ENCODE results near the gene MAML1.
"Not testable (repeated sequence)": the region's sequence is repeated elsewhere in the genome, so short reads cannot be mapped to it uniquely, and the experiment has no call there.

MAML1 gene

DNA sequence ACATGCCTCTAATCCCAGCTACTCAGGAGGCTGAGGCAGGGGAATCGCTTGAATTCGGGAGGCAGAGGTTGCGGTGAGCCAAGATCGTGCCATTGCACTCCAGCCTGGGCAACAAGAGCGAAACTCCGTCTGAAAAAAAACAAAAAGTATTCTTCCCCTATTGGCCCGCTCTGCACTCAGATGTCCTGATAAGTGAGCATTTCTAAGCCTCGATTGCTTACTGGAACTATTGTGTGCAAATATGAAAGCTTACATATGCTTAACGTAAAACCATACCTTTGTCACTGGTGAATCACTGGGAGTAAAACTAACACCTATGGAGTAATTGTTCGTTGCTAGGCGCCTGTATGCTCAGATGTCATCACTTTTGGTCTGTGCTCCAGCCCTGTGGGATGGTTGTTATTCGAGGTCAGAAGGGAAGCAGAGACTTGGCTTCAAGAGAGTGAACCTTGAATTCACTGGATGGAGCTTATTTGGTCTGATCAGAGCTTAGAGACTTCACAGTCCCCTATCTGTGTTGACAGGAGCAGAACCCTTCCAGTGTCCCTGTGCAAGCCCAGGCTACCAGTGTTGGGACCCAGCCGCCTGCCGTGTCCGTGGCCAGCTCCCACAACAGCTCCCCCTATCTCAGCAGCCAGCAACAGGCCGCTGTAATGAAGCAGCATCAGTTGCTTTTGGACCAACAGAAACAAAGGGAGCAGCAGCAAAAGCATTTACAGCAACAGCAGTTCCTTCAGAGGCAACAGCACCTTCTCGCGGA is 35.9 kb downstream of the MAML1 start:
- no peak for DNase-seq

DNA sequence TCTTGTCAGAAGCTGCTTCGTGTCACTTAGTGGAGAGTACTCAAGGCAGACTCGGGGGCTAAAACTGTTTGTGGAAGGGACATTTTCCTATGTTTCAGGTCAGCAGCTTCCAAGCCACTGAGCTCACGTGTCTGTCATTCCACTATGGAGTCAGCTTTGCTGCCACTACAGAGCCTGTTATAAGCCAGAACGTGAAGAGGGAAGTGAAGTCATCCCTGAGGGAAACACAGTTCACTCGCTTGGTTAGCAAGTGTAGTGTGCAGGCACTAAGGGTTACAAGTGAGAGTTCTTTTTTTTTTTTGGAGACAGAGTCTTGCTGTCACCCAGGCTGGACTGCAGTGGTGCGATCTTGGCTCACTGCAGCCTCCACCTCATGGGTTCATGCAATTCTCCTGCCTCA is 36.6 kb downstream of the MAML1 start:
- no peak for DNase-seq

DNA sequence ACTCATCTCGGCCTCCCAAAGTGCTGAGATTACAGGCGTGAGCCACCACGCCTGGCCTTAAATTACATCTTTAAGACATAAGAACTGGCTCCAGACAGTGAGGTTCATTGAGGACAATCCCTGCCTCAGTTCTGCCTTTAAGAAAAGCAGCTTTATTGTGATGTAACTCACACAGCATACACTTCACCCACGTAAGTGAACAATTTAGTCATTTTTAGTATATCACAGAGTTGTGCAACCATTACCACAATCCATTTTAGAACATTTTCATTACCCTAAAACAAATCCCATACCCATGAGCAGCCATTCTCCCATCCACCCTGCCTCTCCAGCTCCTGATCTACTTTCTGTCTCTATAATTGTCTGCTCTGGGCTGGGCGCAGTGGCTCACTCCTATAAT is 37.2 kb downstream of the MAML1 start:
- no peak for DNase-seq

DNA sequence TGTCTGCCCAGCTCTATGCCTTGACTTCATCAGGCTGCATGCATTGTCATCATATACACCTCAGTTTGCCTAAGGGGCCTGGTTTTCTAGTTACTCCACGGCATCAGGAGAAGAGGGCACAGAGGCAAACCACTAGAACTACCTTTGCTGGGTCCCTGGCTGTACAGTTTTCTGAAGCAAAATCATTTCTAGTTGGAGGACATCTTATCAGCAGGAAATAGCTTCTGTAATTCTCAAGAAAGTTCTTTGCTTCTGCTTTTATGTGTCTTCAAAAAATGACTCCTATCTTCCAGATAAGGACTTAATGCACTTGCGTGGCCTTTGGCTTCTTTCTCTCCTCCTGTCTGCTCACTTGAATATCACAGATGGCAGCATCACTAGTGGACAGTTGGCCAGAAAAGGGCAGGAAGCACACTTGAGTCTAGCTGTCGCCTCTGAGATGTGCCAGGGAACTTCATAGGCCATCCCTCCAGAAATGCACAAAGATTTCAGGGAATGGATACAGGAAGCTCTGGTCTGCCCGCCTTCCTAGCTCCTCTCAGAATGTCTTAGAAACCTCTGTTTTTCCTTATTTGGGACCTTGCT is 38.8 kb downstream of the MAML1 start:
- DNase-seq = no peak

DNA sequence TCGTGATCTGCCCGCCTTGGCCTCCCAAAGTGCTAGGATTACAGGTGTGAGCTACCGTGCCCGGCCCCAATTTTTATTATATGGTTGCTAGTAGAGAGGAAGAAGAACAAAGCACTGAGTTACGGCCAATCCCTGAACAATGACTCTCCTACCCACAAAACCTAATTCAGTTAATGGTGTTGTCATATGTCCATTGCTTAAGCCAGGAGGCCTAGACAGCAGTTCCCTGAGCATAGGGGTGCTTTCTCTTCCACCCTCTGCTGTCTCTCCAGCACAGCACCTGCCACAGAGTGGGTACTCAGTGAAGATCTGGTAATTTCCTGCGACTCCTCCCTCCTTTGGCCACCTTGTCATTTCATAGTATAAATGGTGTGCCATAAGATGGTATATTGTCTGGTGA is 39.7 kb downstream of the MAML1 start:
- no peak for DNase-seq

DNA sequence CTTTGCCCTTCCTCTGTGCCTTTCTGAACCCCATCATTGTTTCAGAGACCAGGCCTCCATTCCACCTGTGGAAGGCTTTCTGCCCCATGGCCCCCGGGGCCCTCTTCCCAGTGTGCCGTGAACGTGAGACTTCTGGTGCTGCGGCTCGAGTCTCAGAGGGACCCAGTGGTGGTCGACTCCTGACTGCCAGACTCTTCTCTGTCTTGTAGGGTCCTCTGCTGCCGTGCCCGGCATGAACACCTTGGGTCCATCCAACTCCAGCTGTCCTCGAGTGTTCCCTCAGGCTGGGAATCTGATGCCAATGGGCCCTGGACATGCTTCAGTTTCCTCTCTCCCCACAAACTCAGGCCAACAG is 41.0 kb downstream of the MAML1 start:
- DNase-seq = no peak

DNA sequence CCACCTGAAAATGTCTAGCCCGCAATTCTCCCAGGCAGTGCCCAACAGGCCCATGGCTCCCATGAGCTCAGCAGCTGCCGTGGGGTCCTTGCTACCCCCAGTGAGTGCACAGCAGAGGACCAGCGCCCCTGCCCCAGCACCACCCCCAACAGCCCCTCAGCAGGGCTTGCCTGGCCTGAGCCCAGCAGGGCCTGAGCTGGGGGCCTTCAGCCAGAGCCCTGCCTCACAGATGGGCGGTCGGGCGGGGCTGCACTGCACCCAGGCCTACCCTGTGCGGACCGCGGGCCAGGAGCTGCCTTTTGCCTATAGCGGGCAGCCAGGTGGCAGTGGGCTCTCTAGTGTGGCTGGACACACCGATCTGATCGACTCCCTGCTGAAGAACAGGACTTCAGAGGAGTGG is 41.8 kb downstream of the MAML1 start:
- no peak for DNase-seq

DNA sequence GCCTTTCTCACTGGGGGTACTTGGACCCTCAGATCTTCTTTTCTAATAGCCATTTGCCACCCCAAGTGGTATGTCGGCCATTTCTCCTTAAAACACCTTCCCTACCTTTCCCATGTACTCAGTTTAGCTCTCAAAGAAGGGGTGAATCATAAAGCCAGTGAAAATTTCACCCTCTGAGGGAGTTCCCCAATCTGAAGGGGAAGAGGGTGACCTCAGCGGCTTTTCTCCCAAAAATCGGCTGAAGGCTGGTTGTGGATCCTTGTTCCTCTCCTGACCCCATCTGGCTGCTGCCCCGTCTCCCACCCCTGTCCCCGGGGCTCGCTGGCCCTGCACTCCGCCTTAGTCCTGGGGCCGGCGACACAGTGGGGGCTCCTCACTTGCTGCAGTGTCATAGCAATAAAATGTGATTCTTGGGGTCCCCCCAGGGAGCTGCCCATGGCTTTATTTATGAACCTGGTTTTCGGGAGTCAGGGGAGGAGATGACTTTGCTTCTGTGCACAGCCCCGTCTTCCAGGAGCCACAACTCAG is 43.9 kb downstream of the MAML1 start:
- DNase-seq = no peak

DNA sequence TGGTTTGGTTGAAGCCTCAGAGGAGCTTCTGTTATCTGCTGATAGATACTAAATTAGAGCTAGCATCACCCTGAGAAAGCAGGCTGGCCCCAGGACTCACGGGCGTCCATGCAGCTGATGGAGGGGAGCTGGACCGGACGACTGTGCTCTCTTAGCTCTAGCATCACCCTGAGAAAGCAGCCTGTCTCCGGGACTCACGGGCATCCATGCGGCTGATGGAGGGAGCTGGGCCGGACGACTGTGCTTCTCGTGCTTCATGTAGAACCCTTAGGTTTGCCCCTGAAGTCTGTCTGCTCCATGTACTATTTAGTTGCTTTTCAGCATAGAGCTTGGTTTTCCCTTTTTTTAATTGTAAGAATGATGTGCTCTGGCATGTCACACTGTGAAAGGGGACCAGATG is 44.8 kb downstream of the MAML1 start:
- DNase-seq = no peak

DNA sequence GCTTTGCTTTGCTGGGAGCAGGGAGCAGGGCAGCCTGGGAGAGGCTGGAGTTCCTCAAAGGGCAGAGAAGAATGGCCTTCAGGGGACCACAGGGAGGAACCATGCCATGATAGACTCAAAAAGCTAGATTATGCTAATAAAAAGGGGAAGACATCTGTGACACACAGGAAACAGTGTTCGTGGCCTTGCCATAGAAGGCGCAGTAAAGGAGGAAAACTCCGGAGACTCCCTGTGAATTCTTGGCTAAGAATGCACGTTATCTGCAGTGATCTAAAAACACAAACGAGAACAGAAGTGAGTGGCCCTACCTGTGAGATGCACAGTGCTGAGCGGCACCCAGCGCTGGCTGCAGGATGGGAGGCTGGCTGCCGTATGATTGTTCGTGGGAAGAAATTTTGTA is 45.3 kb downstream of the MAML1 start:
- DNase-seq = no peak

DNA sequence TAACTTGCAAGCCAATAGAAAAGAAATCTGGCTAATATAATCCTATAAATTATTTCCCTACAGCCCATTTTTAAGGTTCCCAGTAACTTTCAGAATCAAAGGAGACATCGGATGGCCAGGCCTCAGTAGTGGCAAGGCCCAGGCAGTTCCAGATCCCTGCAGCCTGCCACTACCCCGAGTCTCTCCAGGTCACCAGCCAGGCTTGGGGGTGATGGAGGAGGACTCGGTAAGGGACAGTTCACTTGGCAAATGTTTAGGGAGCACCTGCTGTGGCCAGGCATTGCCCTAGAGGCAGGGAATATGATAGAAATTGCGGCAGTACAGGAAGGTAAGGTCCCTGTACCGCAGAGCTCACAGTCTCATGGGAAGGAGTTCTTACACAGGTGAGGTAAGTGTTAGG is 46.0 kb downstream of the MAML1 start:
- DNase-seq = no peak

DNA sequence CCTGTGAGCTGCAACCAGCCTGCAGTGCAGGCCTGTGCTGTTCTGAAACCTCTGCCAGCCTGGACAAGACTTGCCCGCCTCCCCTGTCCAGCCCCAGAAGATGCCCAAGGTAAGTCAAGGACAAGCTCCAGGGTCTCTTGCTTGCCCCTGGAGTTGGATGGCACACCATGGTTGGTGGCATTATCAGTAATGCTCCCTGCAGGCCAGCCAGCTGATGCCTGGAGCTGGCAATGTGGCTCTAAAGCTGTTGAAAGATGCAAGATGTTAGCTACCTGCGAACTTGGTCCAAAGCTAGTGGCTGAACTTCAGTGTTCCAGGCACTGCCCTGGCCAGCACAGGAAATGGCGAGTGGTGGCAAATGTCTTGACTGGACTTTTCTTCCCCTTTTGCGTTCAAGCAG is 47.2 kb downstream of the MAML1 start:
- DNase-seq = no peak

DNA sequence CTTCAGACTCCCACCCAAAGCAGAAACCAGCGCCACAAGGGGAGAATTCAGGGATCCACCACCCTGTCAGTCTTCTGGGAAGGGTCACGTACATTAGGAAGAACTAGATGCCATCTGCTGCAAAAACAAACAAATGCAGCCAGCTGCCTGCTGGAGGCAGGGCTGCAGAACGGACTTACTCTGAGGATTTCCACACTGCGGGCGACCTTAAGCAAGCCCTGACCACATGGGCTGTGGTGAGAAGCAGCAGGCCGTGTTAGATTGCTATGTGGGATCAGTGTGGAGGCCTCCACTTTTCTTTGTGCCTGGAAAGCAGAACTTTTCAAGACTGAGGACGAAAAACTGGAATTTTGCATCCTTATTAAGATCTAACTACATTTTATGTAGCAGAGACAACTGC is 47.7 kb downstream of the MAML1 start:
- DNase-seq = peak; percentile 59

DNA sequence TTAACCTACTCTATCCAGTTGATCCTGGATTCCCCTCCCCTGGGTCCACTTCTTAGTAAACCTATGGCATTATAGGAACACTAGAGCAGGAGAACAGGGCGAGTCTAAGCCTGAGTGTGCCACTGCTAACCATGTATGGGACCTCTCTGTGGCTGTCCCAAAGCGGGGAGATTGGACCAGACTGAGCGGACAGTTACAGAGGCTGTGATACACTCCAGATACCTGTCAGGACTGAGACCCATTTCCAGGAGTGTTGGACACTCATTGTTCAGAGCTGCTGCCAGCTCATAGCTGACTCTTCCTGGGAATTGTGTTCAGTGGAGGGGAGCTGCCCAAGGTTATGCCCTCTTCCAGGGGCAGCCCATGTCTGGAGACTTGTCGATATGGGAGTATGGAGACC is 49.2 kb downstream of the MAML1 start:
- DNase-seq = no peak

DNA sequence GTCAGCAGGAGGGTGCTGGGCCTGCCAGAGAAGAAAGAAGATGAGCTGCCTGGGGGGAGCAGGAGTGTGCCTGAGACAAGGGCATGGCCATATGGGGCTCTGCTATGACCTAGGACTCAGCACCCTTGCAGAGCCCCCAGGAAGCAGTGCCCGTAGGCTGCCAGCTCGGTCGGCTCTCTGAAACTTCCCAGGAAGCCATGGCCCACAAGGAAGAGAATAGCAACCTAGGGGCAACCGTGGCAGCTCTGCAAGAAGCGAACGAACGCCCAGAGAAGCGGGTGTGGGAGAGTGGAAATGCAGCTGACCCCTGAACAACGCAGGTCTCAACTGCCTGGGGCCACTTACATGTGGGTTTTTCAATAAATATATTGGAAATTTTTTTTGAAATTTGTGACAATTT is 50.5 kb downstream of the MAML1 start:
- DNase-seq = no peak

DNA sequence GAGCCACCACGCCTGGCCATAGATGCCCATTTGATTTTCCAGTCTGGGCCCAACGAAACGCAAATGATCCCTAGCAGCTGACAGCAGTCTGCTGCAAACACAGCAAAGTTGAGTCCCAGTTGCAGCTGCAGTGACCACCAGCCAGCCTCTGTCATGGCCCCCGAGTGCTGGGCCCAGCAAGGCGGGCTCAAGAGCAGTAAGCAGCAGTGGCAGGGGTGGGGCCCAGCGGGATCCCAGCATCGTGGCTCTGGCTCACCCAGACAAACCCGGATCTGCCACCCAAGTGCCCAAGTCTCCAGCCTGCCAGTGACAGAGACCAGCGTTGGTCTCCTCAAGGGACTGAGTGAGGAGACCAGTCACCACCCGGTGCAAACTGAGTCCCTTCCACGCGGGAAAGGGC is 54.2 kb downstream of the MAML1 start:
- peak; percentile 22 for DNase-seq

DNA sequence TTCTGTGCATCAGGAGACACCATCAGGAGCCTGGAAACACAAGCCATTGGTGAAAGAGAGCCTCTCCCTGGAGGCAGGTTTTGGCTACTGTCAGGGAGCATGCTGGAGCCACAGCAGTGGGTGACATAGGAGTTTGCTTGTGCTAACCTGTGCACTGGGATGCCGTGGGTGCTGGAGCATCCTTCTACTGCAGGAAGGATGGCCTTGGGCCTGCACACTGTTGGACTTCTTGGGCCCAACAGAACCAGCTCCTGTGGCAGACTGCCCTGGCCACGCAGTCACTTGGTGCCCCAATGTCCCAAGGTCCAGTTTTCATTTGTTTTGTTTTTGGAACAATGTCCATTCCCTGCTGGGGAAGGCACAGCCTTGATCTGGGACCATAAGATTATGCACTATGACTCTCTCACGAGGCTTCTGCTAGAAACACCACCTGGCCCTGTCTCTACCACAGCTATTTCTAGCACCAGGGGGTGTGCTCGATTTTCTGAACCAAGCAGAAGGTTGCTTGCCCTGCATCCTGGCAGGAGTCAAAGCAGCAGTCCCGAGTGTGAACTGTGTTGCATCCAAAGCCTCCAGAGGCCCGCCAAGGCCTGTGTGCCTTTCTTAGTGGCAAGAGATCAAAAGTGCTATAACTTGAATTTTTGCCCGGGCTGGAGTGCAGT is 55.7 kb downstream of the MAML1 start:
- peak; percentile 27 for DNase-seq

DNA sequence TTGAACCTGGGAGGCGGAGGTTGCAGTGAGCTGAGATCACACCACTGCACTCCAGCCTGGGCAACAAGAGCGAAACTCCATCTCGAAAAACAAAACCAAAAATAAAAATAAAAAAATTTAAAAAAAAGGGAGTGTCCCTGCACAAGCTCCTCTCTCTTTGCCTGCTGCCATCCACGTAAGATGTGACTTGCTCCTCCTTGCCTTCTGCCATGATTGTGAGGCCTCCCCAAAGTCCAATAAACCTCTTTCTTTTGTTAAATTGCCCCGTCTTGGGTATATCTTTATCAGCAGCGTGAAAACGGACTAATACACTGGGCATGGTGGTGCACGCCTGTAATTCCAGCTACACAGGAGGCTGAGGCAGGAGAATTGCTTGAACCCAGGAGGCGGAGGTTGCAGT is 56.7 kb downstream of the MAML1 start:
- not testable (repeated sequence) for DNase-seq

DNA sequence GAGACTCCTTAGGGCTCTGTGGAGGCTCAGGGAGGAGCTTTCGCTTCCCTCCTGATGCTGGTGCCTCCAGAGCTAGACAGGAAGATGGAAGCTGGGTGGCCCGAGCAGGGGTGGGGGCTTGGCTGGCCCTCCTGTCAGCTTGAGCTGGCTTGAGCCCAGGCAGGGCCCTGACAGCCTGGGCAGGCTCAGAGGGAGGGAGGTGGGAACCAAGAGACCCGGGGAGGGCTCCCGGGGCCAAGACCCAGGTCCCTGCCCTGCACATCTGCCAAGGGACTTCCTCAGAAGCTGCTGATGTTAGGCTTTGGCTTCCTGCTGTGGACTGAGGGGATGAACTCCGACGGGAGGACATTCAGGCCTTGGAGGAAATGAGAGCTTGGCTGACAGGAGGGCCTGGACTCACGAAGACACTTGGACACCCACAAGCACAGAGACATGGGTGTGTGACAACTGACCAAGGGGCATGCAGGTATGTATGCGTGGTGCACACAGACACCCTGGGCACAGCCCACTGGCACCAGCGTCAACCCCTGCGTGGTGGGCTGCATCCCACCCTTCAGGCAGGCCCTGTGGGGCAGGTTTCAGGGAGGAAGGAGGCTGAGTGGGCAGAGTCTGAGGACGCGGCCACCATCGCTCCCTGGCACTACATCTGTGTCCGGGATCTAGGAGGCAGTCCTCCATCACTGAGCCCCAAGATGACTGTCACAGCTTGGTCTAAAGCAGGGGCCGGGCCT is 59.4 kb downstream of the MAML1 start:
- no peak for DNase-seq

DNA sequence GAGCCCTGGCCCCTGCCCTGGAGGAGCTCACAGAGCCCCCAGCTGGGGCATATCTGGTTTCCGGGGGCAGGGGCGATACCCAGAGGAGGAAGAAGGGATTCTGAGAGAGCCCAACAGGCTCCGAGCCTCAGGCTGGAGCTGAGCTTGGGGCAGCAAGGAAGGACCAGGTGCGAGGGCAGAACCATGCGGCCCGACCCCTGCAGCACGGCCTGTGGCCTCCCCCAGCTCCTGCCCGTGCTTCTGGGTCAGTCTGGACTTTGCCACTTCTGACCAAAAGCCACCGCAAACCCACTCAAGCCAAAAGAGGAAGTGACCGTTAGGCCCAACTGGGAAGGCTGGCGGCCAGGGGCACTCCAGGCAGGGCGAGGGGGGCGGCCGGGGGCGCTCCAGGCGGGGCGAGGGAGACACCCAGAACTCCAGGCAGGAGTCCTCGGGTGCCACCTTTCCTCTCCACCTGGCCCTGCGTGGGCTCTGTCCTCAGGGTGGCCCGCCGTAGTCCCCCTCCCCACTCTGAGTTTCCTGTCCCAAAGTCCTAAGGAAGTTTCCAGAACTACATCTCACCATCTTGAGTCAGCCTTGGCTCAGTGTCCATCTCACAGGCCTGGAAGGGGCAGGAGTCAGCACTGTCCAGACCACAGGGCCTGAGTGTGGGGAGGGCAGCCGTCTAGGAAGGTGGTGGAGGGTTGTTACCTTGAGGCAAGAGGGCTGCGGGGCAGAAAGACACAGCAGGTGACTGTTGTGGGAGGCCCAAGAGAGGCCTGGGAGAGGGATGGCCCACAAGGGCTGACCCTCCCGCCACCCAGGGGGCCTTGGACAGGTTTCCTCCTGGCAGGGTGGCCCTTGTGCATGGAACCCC is 60.2 kb downstream of the MAML1 start:
- no peak for DNase-seq

DNA sequence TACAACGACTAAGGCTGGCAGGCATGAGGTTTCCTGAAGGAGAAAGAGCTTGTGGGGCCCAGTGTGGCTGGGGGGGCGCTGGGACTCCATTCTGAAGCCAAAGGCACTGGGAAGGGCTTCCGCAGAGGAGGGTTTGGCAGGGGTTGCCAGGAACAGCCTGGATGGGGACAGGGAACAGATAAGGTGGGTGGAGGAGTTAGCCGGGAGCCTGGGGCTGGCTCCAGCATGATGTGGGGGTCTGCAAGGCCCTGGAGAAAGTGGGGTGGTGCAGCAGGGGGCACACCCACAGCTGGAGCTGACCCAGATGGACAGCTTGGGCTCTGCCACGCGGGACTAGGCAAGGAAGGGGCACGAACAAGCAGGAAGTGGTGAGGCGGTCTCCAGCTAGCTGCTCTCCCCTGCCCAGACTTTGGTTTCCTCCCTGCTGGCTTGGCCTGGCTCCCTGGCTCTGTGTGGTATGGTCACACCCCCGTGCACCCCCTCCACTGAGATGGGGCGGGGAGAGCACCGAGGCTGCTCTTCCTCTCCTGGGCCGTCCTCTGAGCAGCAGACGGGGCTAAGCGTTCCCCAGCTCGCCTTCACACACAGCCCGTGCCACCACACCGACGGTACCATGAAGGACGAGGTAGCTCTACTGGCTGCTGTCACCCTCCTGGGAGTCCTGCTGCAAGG is 61.0 kb downstream of the MAML1 start, which contains the start of gene LTC4S:
TSS of gene LTC4S (plus strand) at position 519 of the 672 bp plus-strand sequence. CDS start at position 614, 95 bp downstream.
- DNase-seq = no peak

DNA sequence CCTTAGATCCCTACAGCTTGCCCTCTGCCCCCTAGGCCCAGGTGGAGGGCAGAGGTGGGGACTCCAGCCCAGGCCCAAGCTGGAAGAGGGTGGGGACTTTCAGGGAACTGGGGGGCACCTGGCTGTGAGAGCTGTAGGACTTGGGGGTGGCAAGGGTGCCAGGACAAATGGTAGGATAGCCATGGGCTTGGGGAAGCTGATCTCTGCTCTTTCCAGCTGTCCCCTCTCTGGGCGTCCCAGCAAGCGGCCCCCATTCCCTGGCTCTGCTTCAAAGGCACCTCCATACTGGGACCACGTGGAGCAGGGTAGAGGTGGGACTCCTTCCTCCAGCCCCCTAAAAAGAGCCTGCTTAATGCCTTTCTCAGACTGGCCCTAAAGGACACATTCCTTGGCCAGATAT is 61.5 kb downstream of the MAML1 start:
- DNase-seq = no peak
